ENCODE data around the gene LRRC49.
"Not testable (repeated sequence)": the region's sequence is repeated elsewhere in the genome, so short reads cannot be mapped to it uniquely, and the experiment has no call there.

The LRRC49 gene

DNA sequence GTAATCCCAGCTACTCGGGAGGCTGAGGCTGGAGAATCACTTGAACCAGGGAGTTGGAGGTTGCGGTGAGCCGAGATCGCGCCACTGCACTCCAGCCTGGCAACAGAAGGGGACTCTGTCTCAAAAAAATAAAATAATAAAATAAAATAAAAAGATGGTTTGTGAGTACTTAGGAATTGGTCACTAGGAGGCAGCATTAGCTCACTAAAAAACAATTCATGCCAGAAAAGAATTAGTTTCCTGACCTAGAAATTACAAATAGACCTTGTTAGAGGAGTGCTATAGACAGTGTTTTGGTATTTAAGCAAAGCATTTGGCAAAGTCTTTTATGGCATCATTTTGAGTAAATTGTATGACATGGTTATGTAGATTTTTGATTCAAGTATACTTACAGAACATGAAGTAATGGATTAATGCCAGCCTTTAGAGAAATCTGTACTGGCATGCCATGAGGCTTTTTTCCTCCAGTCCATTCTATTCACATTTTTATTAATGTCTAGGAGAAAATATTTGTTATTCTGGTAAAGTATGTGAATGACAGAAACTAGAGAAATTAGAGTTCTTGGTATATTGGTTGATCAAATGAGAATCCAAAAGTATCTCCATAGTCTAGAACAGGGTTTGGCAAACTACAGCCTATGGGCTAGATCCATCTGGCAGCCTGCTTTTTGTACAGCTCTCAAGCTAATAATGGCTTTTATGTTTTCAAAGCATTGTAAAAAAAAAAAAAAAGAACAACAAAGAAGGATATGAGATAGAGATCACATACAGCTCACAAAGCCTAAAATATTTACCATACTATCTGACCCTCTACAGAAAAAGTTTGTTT is 81.6 kb downstream of the LRRC49 start:
- DNase-seq (ENCODE audit: low read depth in 3 of 3, low spot score in 1 of 3): no peak

DNA sequence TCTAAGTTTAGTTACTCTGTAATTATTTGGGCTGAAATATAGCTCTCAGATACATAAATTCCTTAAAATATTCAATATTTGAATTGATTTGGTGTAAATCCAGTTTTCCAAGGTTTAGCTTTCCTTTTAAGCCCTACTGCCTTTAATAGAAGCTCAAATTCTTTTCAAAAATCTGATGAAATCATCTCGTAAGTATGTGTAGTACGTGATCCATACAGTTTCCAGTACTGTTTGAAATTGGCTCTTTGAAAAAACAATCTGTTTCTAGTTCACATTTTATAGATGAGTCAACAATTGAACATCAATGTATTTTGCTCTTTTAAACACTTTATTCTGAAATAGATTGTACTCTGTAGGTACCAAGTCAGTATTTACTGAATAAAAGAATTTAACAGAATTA is 84.2 kb downstream of the LRRC49 start:
- DNase-seq (ENCODE audit: low read depth in 3 of 3, low spot score in 1 of 3): no peak

DNA sequence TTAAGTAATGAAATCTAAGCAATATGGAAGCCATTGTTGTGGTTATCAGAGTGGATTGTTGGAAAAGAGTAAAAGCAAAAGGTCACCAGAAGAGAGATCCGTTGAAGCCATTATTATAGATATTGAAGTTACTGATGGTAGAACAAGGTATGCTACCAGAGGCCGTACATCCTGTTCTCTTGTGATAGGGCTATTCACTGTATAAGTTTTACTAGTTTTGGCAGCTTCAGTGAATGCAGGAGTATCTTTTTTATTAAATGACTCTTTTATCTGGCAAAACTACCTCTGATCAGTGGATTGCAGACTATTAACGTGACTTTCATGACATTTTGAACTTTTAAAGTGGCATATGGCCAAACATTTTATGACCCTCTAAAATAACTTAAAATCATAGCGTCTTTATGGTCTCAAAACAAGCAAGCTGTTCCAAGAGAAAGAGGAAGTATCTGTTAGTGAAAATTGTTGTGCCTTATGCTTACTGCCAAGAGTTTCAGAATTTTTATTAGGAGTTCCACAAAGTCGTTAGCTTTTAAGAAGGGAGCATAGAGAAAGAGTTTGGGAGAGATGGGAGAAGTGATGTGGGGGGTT is 102.9 kb downstream of the LRRC49 start:
- no peak for DNase-seq (ENCODE audit: low read depth in 3 of 3, low spot score in 1 of 3)

DNA sequence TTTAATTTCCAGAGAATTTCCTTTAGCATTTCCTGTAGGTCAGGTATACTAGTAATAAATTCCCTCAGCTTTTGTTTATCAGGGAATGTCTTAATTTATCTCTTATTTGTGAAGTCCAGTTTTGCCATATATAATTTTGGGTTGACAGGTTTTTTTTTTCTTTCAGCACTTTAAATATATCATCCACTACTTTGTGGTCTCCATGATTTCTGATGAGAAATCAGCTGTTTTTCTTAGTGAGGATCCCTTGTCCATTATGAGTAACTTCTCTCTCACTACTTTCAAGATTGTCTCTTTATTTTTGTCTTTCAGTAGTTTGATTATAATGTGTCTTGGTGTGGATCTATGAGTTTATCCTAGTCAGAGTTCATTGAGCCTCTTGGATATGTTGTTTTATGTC is 105.7 kb downstream of the LRRC49 start:
- no peak for DNase-seq (ENCODE audit: low read depth in 3 of 3, low spot score in 1 of 3)

DNA sequence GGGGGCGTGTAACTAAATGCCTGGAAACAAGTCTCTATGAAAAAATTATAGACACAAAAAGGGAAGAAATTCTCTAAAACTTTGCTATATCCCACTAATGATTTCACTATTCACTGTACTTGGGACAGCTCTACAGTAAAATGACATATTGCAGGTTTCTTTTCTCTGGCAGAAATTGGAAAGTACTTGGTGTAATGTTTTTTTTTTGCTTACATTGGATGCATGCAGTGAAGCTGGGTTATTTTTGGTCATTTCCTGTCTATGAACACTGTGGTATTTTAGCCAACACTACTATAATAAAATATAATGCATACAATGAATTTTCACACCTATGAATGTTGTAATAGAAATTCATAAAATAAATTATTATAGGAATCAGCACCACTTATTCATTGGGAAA is 109.7 kb downstream of the LRRC49 start:
- DNase-seq (ENCODE audit: low read depth in 3 of 3, low spot score in 1 of 3): no peak

DNA sequence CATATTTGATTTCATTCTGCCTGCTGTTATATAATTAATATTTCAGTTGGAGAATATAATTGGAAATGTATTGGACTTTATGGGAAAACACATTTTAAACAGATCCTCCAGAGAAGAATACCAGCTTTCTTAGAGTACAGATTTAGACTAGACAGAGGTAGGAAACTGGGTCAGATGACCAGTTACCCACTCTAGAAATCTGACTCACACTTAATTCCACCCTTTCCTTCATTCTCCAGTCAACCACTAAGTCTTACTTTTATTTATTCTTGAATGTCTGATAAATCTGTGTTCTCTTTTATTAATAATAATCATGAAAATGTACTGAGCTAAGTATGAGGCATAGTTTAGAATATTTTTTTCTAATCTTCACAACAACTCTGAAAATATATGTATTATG is 110.7 kb downstream of the LRRC49 start:
- no peak for DNase-seq (ENCODE audit: low read depth in 3 of 3, low spot score in 1 of 3)

DNA sequence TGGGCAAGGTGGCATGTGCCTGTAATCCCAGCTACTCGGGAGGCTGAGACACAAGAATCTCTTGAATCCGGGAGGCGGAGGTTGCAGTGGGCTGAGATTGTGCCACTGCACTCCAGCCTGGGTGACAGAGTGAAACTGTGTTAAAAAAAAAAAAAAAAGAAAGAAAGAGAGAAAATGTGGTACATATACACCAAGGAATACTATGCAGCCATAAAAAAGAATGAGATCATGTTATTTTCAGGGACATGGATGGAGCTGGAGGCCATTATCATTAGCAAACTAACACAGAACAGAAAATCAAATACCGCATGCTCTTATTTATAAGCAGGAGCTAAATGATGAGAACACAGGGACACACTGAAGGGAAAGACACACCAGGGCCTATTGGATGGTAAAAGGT is 111.9 kb downstream of the LRRC49 start:
- not testable (repeated sequence) for DNase-seq (ENCODE audit: low read depth in 3 of 3, low spot score in 1 of 3)

DNA sequence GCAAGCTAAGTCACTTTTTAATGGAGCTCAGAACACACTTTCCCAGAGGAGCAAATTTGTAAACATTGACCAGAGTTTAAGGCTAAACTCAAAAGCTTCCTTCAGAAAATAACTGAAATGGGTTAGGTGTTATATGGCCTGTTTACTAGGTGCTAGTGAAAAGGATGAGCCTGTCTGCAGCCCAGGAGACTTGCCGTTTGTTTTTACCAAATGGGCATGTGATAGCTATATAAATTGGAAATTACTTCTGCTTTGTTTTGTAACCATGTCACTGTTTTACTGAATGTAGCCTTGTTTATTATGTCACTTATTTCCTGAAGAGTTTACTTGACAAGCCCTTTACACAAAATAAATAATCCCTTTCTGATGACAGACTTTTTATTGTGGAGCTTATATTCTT is 113.3 kb downstream of the LRRC49 start:
- no peak for DNase-seq (ENCODE audit: low read depth in 3 of 3, low spot score in 1 of 3)

DNA sequence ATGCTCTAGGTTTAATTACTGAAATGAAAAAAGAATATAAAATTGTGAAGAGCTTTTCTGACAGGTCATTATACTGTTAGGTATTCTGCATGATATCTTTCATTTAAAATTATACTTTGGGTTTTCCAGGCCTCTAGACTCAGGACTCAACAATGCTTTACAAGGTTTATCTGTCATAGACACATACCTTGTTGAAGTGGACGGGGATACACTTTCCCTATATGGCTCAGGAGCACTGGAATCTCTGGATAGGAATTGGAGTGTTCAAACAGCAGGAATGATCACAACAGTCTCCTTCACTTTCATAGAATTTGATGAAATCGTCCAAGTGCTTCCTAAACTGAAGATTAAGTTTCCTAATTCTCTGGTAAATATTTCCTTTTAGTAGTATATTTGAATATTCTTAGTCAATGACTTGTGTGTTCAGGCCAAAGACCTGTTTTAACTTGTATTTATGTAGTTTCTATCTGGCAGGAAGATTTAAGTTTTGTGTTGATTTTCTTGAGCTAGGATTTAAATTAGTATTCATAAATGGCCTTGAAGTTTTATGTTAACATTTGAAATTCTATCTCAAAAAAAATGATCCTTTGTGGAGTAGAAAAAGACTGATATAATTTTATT is 115.7 kb downstream of the LRRC49 start:
- DNase-seq (ENCODE audit: low read depth in 3 of 3, low spot score in 1 of 3): no peak

DNA sequence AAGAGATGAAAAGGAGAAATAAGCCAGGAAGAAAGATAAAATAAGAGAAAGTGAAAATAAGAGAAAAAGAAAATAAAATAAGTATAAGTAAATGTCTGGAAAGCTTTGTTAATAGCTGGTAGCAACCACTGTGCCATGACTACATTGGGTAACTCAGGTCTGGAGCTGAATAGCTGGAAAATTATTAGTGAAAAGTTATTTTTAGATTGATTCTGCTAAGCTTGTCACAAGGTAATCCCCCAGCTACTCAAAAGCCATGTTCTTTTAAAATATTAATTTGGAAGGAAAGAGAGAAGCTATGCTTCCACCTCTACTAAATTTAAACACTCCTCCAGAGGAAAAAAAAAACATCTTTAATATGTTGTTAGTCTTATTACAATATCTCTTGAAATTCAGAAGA is 117.8 kb downstream of the LRRC49 start:
- no peak for DNase-seq (ENCODE audit: low read depth in 3 of 3, low spot score in 1 of 3)

DNA sequence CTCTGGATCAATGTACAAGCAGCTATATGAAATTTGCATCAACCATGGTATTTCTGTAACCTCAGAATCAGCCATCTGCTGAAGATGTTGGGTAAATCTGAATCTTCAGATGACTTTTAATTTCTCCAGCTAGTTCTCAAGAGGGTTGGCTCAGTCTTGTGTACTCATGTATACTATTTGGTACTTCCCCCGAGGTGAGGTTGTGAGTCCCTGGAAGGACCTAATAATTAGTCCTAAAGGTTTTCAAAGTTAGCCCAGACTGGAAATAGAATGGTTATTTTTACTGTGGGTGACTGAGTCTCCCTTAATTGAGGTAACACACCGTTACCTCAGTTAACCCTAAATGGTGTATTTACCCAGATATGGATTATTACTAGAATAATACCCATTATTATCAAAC is 118.4 kb downstream of the LRRC49 start:
- no peak for DNase-seq (ENCODE audit: low read depth in 3 of 3, low spot score in 1 of 3)

DNA sequence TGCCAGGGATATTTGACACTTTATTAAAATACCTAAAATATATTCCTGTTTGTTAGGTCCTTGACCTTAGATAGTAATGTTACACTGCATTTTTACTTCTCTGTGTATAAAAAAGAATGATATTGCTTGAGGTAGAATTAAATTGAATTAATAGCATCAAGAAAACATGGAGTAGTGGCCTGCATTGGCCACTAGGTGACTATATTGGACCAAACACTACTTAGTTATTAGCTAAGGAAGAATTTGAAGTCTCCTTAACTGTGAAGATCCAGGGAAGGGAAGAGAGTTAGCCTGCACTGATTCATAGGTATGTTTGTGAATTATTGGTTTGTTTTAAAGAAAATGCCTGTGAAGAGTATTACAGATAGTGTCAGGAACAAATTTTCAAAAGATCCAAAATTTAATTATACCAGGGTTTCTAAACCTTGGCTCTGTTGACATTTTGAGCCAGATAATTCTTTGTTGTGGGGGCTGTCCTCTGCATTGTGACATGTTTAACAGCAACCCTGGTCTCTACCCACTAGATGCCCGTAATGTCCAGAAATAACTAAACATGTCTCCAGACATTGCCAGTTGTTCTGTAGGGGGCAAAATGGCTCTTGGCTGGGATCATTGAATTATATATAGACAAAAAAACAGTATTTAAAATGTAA is 119.0 kb downstream of the LRRC49 start:
- DNase-seq (ENCODE audit: low read depth in 3 of 3, low spot score in 1 of 3): no peak

DNA sequence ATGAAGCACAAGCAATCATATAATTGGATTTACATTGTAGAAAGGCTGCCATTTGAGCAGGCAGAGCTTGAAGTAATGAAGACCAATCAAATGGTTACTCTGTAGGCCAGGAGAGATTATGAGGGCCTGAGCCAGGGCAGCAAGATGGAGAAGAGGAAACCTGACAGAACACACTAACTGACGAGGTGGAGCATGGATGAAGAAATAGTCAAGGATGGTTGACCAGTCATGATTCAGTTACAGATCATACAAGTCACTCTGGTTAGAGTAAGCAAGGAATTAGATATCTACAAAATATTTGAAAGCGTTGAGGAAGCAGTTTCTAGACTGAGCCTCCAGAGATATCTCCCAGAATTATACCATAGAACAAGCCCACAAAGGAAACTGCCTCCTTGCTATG is 120.8 kb downstream of the LRRC49 start:
- no peak for DNase-seq (ENCODE audit: low read depth in 3 of 3, low spot score in 1 of 3)

DNA sequence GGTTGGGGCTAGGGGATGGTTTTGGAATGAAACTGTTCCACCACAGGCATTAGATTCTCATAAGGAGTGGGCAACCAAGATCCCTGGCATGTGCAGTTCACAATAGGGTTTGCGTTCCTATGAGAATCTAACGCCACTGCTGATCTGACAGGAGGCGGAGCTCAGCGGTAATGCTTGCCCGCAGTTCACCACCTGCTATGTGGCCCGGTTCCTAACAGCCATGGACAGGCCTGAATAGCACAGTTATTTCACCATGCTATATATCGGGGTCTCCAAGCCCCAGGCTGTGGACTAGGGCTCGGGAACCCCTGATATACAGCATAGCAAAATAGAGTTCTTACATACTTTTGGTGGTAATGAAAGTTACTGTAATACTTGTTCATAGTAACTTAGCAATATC is 122.7 kb downstream of the LRRC49 start:
- no peak for DNase-seq (ENCODE audit: low read depth in 3 of 3, low spot score in 1 of 3)

DNA sequence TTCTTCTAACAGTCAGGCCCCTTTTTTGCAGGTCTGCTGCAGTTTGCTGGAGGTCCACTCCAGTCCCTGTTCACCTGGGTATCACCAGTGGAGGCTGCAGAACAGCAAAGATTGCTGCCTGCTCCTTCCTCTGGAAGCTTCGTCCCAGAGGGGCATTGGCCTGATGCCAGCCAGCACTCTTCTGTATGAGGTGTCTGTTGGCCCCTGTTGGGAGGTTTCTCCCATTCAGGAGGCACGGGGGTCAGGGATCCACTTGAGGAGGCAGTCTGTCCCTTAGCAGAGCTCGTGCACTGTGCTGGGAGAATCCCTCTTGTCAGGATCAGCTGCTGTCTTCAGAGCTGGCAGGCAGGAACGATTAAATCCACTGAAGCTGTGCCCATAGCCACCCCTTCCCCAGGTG is 138.6 kb downstream of the LRRC49 start:
- DNase-seq (ENCODE audit: low read depth in 3 of 3, low spot score in 1 of 3): not testable (repeated sequence)

DNA sequence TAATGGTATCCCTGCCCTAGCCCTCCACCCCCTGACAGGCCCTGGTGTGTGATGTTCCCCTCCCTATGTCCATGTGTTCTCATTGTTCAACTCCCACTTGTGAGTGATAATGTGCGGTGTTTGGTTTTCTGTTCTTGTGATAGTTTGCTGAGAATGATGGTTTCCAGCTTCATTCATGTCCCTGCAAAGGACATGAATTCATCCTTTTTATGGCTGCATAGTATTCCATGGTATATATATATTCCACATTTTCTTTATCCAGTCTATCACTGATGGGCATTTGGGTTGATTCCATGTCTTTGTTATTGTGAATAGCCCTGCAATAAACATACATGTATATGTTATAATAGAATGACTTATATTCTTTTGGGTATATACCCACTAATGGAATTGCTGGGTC is 142.9 kb downstream of the LRRC49 start:
- DNase-seq (ENCODE audit: low read depth in 3 of 3, low spot score in 1 of 3): not testable (repeated sequence)

DNA sequence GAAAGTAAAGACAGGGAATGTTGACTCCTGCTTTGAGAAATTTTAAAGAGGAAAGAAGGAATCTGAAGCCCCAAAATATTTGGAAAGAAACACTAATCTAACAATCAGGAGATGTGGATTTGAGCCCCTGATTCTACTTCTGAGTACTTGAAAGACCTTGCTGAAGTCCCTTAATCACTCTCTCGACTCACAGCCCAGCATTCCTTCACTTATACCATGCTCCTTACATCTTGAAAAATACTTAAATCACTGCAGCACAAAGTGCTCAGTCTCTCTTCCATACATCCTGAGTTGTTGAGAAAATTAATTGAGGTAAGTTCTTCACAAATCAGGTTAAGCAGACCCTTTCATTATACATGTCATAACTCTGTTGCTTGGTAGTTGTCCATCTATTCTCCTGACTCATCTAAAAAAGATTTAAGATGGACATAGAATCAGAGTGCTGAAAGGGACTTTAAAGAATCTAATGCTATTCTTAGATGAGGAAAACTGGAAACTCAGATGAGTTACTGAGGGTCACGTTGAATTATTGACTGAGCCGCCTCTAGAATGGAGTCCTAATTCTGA is 149.8 kb downstream of the LRRC49 start:
- no peak for DNase-seq (ENCODE audit: low read depth in 3 of 3, low spot score in 1 of 3)

DNA sequence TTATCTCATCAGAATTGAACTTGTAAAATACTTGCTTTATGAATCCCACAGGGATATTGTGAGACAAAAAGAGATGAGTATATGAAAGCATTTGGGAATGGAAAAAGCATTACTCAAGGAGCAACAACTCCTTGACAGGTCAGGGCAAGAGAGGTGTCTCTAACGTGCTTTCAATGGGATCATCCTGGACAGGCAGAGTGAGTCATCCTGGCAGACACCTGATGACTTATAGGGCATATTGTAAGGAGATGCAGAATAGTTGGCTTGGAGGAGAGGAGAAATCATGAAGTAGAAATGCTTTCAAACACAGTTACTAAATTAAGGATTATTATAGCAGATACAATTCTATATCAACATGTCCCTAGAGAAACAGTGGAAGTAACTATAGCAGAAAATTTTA is 150.7 kb downstream of the LRRC49 start:
- no peak for DNase-seq (ENCODE audit: low read depth in 3 of 3, low spot score in 1 of 3)

DNA sequence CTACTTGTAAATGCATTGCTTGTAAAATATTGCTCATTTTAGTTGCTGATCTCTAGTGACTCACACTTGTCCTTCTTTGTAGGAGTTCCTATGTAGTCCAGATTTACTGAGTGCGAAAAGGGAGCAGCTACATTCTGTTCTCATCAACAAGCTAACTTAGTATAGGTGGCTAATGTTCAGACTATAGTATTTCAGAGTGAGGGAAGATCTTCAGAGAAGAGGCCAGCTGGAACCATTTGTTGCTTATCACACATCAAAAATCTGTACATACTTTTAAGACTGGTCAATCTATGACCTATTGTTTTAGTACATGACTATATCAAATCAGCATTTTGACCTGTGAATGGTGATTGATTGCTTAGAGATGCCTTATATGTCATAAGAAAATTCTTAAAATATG is 151.4 kb downstream of the LRRC49 start:
- DNase-seq (ENCODE audit: low read depth in 3 of 3, low spot score in 1 of 3): no peak

DNA sequence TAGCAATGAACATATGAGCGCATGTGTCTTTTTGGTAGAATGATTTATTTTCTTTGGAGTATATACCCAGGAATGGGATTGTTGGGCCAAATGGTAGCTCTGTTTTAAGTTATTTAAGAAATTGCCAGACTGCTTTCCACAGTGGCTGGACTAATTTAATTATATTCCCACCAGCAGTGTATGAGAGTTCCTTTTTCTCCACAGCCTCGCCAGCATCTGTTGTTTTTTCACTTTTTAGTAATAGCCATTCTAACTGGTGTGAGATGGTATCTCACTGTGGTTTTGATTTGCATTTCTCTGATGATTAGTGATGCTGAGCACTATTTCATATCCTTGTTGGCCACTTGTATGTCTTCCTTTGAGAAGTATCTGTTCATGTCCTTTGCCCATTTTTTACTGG is 153.5 kb downstream of the LRRC49 start:
- DNase-seq (ENCODE audit: low read depth in 3 of 3, low spot score in 1 of 3): not testable (repeated sequence)

DNA sequence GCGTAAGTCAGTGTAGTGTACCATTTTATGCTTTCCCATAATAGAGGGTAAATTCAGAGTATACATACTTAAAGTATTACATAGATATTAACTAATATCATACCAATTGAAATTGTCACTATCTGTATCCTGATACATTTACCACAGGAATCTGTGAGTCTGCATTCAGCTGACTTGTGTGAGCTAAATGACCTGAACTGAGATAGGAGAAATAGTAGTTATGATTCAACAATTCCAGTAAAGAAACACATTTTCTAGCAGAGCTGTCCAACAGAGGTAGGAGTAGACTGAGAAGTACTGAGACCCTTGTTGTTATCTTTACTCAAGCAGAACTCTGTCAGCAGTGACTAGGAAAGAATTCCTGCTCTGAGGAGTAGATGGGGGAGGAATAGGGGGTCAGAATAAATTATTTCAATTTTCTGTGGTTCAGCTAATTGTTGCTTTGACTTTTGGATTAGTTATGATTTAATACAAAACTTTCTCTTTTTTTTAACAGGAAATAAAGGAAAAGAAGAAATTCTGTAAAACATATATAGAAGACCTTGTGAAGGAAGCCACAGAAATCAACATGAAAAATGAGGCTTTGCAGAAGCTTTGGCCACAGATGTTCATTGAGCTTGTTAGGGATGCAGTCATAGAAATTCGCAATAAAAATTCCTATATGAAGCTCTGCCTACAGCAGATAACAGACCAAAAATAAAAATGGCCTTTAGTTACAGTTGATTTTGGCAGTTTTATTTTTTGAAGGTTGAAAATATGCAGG is 156.5 kb downstream of the LRRC49 start:
- DNase-seq (ENCODE audit: low read depth in 3 of 3, low spot score in 1 of 3): no peak
